HepG2 (cell line): Measurements from ENCODE around the gene GFRA4. TPM values are rescaled to one million over a fixed set of nuclear protein-coding genes. Genes with fewer than 3 reads are reported as not detected.

Experiments used
- BRD4 ChIP-seq: sonication (generic); formaldehyde crosslinking; IDR thresholded peaks from 2 replicates; pipeline ENCODE4 v1.4.0; 2020; ENCODE audit warnings: missing genetic modification reagents
- ELF1 ChIP-seq: sonication (generic); formaldehyde crosslinking; IDR thresholded peaks from 2 replicates; pipeline ENCODE4 v1.4.0; 2020; ENCODE audit warnings: missing genetic modification reagents
- HES4 ChIP-seq: sonication (generic); formaldehyde crosslinking; IDR thresholded peaks from 2 replicates; pipeline ENCODE4 v1.9.0; 2021; ENCODE audit warnings: mild to moderate bottlenecking, missing genetic modification reagents, borderline replicate concordance
- HHEX ChIP-seq: IDR thresholded peaks from 2 replicates; pipeline ENCODE4 v1.6.1; 2016; ENCODE audit warnings: control low read depth
- HOXA9 ChIP-seq: sonication (generic); formaldehyde crosslinking; IDR thresholded peaks from 2 replicates; pipeline ENCODE4 v1.8.1; 2022; ENCODE audit warnings: missing genetic modification reagents, mild to moderate bottlenecking, moderate library complexity, borderline replicate concordance
- KDM5B ChIP-seq: sonication (generic); formaldehyde crosslinking; IDR thresholded peaks from 2 replicates; pipeline ENCODE4 v1.4.0; 2020; ENCODE audit warnings: missing genetic modification reagents, mild to moderate bottlenecking, borderline replicate concordance
- MIER3 ChIP-seq: IDR thresholded peaks from 2 replicates; pipeline ENCODE4 v1.6.1; 2016; ENCODE audit warnings: missing compliant biosample characterization, borderline replicate concordance
- MTA1 ChIP-seq: sonication (generic); formaldehyde crosslinking; IDR thresholded peaks from 2 replicates; pipeline ENCODE4 v1.4.0; 2020; ENCODE audit warnings: missing genetic modification reagents, mild to moderate bottlenecking, borderline replicate concordance
- RBM22 ChIP-seq: fragments of 200-400 bp; formaldehyde crosslinking; optimal IDR thresholded peaks from 2 replicates; pipeline ENCODE3; 2017; ENCODE audit warnings: mild to moderate bottlenecking, low read length, moderate library complexity
- TBL1XR1 ChIP-seq: fragments of 150-350 bp; IDR thresholded peaks from 2 replicates; pipeline ENCODE4 v1.6.1; 2014; ENCODE audit warnings: borderline replicate concordance, low read length; ENCODE audit not compliant: partially characterized antibody
- ZNF180 ChIP-seq: sonication (generic); formaldehyde crosslinking; IDR thresholded peaks from 2 replicates; pipeline ENCODE4 v1.4.0; 2020; ENCODE audit warnings: low read depth, missing genetic modification reagents, borderline replicate concordance
- ZNF780A ChIP-seq: sonication (generic); formaldehyde crosslinking; IDR thresholded peaks from 2 replicates; pipeline ENCODE4 v1.8.0; 2022; ENCODE audit warnings: mild to moderate bottlenecking, missing genetic modification reagents, moderate library complexity
- polyA plus RNA-seq, 8 experiments: library from polyadenylated mRNA; depleted of rRNA in 3 of 8; stranded (reverse) in 7 of 8; unstranded in 1 of 8; fragments of >200 nt; fragmentation: Illumina TruSeq in 4 of 8; extraction: Trizol in 4 of 8; gene quantifications; 2 replicates each; pipeline versions ENCODE4 v1.2.1 to v1.2.3, GENCODE V29; 2011 to 2016; ENCODE audit warnings: low read depth in 4 of 8, missing spikeins in 1 of 8, mixed read lengths in 1 of 8; ENCODE audit not compliant: insufficient read depth in 1 of 8
- total RNA-seq, 5 experiments: library from RNA; depleted of rRNA; stranded (reverse); fragments of >200 nt; fragmentation: Illumina TruSeq; extraction: Trizol; gene quantifications; 2 replicates each; pipeline ENCODE4 v1.2.3, GENCODE V29; 2016; ENCODE audit warnings: low read depth in 1 of 5
- TF ChIP-seq, protein P1 (sequence below): IDR thresholded peaks from 2 replicates; pipeline ENCODE4 v1.6.1; 2016; ENCODE audit warnings: low read depth, missing genetic modification reagents, missing compliant biosample characterization
- TF ChIP-seq, protein P2 (sequence below): sonication (generic); formaldehyde crosslinking; conservative IDR thresholded peaks from 2 replicates; pipeline ENCODE4 v1.8.0; 2022; ENCODE audit warnings: mild to moderate bottlenecking, moderate library complexity, missing genetic modification reagents
- TF ChIP-seq, protein P3 (sequence below): sonication (generic); formaldehyde crosslinking; IDR thresholded peaks from 2 replicates; pipeline ENCODE4 v1.4.0; 2020; ENCODE audit warnings: missing genetic modification reagents, borderline replicate concordance

The GFRA4 gene
- total and polyA plus RNA-seq, 2 of the 13 experiments (the other 11 are each of a cell fraction or from before 2014, with no cell fraction given): not detected

GRCh38 chr20:3658716-3659491 is 4.3 kb downstream of the GFRA4 start (continued):
- TF ChIP-seq, protein P1, sequence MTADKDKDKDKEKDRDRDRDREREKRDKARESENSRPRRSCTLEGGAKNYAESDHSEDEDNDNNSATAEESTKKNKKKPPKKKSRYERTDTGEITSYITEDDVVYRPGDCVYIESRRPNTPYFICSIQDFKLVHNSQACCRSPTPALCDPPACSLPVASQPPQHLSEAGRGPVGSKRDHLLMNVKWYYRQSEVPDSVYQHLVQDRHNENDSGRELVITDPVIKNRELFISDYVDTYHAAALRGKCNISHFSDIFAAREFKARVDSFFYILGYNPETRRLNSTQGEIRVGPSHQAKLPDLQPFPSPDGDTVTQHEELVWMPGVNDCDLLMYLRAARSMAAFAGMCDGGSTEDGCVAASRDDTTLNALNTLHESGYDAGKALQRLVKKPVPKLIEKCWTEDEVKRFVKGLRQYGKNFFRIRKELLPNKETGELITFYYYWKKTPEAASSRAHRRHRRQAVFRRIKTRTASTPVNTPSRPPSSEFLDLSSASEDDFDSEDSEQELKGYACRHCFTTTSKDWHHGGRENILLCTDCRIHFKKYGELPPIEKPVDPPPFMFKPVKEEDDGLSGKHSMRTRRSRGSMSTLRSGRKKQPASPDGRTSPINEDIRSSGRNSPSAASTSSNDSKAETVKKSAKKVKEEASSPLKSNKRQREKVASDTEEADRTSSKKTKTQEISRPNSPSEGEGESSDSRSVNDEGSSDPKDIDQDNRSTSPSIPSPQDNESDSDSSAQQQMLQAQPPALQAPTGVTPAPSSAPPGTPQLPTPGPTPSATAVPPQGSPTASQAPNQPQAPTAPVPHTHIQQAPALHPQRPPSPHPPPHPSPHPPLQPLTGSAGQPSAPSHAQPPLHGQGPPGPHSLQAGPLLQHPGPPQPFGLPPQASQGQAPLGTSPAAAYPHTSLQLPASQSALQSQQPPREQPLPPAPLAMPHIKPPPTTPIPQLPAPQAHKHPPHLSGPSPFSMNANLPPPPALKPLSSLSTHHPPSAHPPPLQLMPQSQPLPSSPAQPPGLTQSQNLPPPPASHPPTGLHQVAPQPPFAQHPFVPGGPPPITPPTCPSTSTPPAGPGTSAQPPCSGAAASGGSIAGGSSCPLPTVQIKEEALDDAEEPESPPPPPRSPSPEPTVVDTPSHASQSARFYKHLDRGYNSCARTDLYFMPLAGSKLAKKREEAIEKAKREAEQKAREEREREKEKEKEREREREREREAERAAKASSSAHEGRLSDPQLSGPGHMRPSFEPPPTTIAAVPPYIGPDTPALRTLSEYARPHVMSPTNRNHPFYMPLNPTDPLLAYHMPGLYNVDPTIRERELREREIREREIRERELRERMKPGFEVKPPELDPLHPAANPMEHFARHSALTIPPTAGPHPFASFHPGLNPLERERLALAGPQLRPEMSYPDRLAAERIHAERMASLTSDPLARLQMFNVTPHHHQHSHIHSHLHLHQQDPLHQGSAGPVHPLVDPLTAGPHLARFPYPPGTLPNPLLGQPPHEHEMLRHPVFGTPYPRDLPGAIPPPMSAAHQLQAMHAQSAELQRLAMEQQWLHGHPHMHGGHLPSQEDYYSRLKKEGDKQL (CRISPR knock-in tag): no peak
- peak; percentile 69 for TF ChIP-seq KDM5B
- TF ChIP-seq BRD4 (CRISPR knock-in tag): no peak
- TF ChIP-seq HES4 (CRISPR knock-in tag): no peak
- no peak for TF ChIP-seq ZNF780A (CRISPR knock-in tag)
- no peak for TF ChIP-seq HOXA9 (CRISPR knock-in tag)
- TF ChIP-seq MTA1: 0 out of 2 replicates have a peak, but pooled peaks have one; percentile 66
- TF ChIP-seq, protein P2, sequence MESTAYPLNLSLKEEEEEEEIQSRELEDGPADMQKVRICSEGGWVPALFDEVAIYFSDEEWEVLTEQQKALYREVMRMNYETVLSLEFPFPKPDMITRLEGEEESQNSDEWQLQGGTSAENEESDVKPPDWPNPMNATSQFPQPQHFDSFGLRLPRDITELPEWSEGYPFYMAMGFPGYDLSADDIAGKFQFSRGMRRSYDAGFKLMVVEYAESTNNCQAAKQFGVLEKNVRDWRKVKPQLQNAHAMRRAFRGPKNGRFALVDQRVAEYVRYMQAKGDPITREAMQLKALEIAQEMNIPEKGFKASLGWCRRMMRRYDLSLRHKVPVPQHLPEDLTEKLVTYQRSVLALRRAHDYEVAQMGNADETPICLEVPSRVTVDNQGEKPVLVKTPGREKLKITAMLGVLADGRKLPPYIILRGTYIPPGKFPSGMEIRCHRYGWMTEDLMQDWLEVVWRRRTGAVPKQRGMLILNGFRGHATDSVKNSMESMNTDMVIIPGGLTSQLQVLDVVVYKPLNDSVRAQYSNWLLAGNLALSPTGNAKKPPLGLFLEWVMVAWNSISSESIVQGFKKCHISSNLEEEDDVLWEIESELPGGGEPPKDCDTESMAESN (CRISPR knock-in tag): no peak
- peak; percentile 37; the same call in 1 of the 2 replicates for TF ChIP-seq MIER3 (CRISPR knock-in tag)
- no peak for TF ChIP-seq TBL1XR1
- TF ChIP-seq ZNF180 (CRISPR knock-in tag): no peak
- TF ChIP-seq RBM22: no peak
- TF ChIP-seq, protein P3, sequence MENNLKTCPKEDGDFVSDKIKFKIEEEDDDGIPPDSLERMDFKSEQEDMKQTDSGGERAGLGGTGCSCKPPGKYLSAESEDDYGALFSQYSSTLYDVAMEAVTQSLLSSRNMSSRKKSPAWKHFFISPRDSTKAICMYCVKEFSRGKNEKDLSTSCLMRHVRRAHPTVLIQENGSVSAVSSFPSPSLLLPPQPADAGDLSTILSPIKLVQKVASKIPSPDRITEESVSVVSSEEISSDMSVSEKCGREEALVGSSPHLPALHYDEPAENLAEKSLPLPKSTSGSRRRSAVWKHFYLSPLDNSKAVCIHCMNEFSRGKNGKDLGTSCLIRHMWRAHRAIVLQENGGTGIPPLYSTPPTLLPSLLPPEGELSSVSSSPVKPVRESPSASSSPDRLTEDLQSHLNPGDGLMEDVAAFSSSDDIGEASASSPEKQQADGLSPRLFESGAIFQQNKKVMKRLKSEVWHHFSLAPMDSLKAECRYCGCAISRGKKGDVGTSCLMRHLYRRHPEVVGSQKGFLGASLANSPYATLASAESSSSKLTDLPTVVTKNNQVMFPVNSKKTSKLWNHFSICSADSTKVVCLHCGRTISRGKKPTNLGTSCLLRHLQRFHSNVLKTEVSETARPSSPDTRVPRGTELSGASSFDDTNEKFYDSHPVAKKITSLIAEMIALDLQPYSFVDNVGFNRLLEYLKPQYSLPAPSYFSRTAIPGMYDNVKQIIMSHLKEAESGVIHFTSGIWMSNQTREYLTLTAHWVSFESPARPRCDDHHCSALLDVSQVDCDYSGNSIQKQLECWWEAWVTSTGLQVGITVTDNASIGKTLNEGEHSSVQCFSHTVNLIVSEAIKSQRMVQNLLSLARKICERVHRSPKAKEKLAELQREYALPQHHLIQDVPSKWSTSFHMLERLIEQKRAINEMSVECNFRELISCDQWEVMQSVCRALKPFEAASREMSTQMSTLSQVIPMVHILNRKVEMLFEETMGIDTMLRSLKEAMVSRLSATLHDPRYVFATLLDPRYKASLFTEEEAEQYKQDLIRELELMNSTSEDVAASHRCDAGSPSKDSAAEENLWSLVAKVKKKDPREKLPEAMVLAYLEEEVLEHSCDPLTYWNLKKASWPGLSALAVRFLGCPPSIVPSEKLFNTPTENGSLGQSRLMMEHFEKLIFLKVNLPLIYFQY (CRISPR knock-in tag): no peak
- TF ChIP-seq HHEX (CRISPR knock-in tag): no peak
- peak; percentile 75 for TF ChIP-seq ELF1 (CRISPR knock-in tag)
